Inflammatory macrophage (primary cell): ENCODE measurements around the gene BMPER.

Source experiments
- DNase-seq, 2 donors: peaks; one replicate each; pipeline ENCODE4 v3.0.0-alpha.2; 2020 to 2022

The BMPER gene

GRCh38 chr7:34190299-34190698 is 285.0 kb downstream of the BMPER start:
- no peak for DNase-seq

GRCh38 chr7:34191162-34191561 is 285.8 kb downstream of the BMPER start:
- DNase-seq = no peak

GRCh38 chr7:34191771-34192479 is 286.6 kb downstream of the BMPER start:
- no peak for DNase-seq

- DNase-seq = no peak
Observed at GRCh38 chr7:34192906-34193305, 287.6 kb downstream of the BMPER start.

- DNase-seq = no peak
Observed at GRCh38 chr7:34198231-34198641, 292.9 kb downstream of the BMPER start.
